BE2C (cell line): ENCODE measurements around the gene CPSF4.

Source experiments
- DNase-seq: peaks from one replicate; pipeline ENCODE4 v3.0.0-alpha.2; 2020
- H3K27me3 ChIP-seq: fragments of 250-450 bp; sonication (Bioruptor Pico); 2 replicates; pipeline ENCODE4 v1.5.1; 2020; ENCODE audit warnings: mild to moderate bottlenecking
- H3K36me3 ChIP-seq: fragments of 250-450 bp; sonication (Bioruptor Pico); 2 replicates; pipeline ENCODE4 v1.5.1; 2020; ENCODE audit warnings: mild to moderate bottlenecking
- H3K4me1 ChIP-seq: fragments of 250-450 bp; sonication (Bioruptor Pico); 2 replicates; pipeline ENCODE4 v1.5.1; 2020
- H3K4me3 ChIP-seq: 2 replicates; pipeline ENCODE4 v1.5.1; 2011; ENCODE audit warnings: low read depth, low read length
- H3K9me3 ChIP-seq: fragments of 250-450 bp; sonication (Bioruptor Pico); 2 replicates; pipeline ENCODE4 v1.5.1; 2020
- CTCF ChIP-seq: IDR thresholded peaks from 2 replicates; pipeline ENCODE4 v1.5.1; 2012; ENCODE audit warnings: mild to moderate bottlenecking, low read depth, low read length

The CPSF4 gene

DNA sequence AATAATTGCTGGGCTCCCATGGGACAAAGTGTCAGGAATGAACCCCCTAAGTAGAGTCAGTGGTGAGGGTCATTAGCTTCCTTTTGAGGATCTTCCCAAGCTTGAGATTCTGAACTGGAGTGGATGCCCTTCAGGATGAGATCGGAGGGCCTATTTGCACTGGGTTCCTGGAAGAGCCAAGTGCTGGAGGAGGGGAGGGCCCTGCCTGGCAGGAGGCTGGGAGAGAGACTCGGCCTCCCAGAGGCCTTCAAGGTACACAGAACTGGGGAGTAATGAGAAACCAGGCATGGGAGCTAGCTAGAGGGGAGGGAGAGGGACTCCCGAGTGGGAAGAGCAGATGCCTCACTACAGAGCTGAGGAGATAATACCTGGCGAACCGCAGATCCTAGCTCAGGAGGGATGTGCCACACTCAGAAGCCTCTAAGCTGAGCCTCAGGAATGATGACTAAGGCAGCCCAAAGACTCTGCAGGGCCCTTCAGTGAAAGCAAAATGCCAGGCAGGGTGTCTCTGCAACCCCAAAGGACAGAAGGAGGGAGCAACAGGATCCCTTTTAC, 39.8 kb upstream of the CPSF4 start:
- Histone ChIP-seq H3K9me3 (no peaks in the 10 kb centered on the region), H3K4me1 (peaks cover 3% of the 10 kb centered on the region; the same call in 1 of the 2 replicates), H3K4me3 (no peak overlapping the region), H3K27me3 (no peaks in the 10 kb centered on the region), H3K36me3 (peaks cover 81% of the 10 kb centered on the region)
- no peak for DNase-seq
- TF ChIP-seq CTCF: no peak

DNA sequence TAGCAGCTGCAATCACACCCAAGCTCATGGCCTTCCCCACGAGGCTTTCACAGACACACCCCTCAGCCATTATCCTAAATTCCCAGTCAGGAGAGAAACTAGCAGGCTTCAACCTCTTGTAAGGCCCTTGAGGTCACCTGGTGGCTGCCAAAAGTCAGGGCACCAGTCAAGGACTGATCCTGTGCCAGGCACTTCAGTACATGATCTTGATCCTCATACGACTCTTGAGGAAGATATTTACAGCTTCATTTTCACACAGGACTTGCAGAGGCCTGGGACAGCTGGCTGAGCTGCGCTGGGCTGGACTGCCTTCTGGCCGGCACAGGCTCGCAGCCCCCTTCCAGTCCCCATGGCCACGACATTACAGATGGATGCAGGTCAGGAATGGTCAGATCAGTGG, 39.1 kb upstream of the CPSF4 start:
- no peak overlapping the region for H3K4me3 ChIP-seq
- H3K36me3 ChIP-seq: peaks cover 87% of the 10 kb centered on the region
- no peaks in the 10 kb centered on the region for H3K9me3 ChIP-seq
- DNase-seq: no peak
- no peak for TF ChIP-seq CTCF
- H3K27me3 ChIP-seq: no peaks in the 10 kb centered on the region
- H3K4me1 ChIP-seq: no peaks in the 10 kb centered on the region

DNA sequence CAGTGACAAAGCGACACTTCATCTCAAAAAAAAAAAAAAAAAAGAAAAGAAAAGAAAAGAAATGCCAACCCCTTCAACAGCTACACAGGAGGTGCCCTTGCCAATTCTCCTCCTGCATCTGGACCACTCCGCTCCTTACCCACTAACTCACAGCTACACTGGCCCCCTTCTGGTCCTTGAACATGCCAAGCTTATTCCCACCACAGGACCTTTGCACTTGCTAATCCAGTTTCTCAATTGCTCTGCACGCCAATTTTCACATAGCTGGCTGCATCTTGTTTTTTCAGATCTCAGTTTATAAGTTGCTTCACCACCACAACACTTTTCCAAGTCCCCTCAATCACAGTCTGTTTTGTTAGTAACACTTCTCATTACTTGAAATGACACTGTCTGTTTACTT, 35.9 kb upstream of the CPSF4 start:
- DNase-seq: no peak
- H3K36me3 ChIP-seq: peaks cover 73% of the 10 kb centered on the region
- peaks cover 4% of the 10 kb centered on the region; the same call in 1 of the 2 replicates for H3K4me1 ChIP-seq
- H3K9me3 ChIP-seq: no peaks in the 10 kb centered on the region
- H3K27me3 ChIP-seq: no peaks in the 10 kb centered on the region
- TF ChIP-seq CTCF: no peak
- no peak overlapping the region for H3K4me3 ChIP-seq

DNA sequence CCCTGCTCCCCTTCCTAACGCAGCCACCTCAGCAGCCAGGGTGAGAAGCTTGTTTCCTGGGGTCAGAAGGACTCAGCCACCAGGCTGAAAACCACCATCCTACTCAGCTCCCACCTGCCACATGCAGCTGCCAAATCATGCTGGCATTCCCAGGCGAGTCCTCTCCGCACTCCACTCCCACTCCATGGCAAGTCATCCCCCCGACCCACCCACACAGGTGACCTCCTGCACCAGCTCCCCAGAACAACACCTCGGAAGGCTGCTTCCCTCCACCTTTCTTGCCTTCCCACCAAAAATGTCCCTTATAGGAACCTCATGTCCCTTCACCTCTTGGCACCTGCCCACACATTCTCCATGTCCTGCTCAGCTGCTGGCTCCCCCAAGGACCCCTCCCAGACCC, 35.0 kb upstream of the CPSF4 start:
- DNase-seq: no peak
- H3K36me3 ChIP-seq: peaks cover 68% of the 10 kb centered on the region
- H3K4me3 ChIP-seq: no peak overlapping the region
- H3K4me1 ChIP-seq: peaks cover 4% of the 10 kb centered on the region; the same call in 1 of the 2 replicates
- H3K9me3 ChIP-seq: no peaks in the 10 kb centered on the region
- H3K27me3 ChIP-seq: no peaks in the 10 kb centered on the region
- TF ChIP-seq CTCF: no peak

- Histone ChIP-seq H3K4me1 (peaks cover 4% of the 10 kb centered on the region; the same call in 1 of the 2 replicates), H3K36me3 (peaks cover 62% of the 10 kb centered on the region), H3K4me3 (no peak overlapping the region), H3K27me3 (no peaks in the 10 kb centered on the region), H3K9me3 (no peaks in the 10 kb centered on the region)
- no peak for TF ChIP-seq CTCF
- DNase-seq: no peak
These were observed 34.3 kb upstream of the CPSF4 start for GRCh38 chr7:99404235-99404976.

GRCh38 chr7:99404977-99405320, 33.8 kb upstream of the CPSF4 start:
- H3K4me3 ChIP-seq: no peak overlapping the region
- H3K9me3 ChIP-seq: no peaks in the 10 kb centered on the region
- TF ChIP-seq CTCF: no peak
- H3K4me1 ChIP-seq: peaks cover 4% of the 10 kb centered on the region; the same call in 1 of the 2 replicates
- no peak for DNase-seq
- no peaks in the 10 kb centered on the region for H3K27me3 ChIP-seq
- peaks cover 58% of the 10 kb centered on the region for H3K36me3 ChIP-seq
